ENCODE results near the gene CDC14A.

CDC14A gene

GRCh38 chr1:100543640-100544039, 191.3 kb downstream of the CDC14A start:
- DNase-seq = peak; percentile 31 to 42

GRCh38 chr1:100544791-100545190, 192.5 kb downstream of the CDC14A start:
- DNase-seq = no peak

GRCh38 chr1:100545855-100546254, 193.5 kb downstream of the CDC14A start:
- no peak for DNase-seq

- DNase-seq = no peak
These were observed 199.7 kb downstream of the CDC14A start for GRCh38 chr1:100552031-100552430.

- DNase-seq = no peak
These were observed 200.6 kb downstream of the CDC14A start for GRCh38 chr1:100552922-100553321.

GRCh38 chr1:100556181-100556580, 203.9 kb downstream of the CDC14A start:
- no peak for DNase-seq

- no peak for DNase-seq
These were observed 204.8 kb downstream of the CDC14A start for GRCh38 chr1:100556925-100557605.

GRCh38 chr1:100557606-100557953, 205.3 kb downstream of the CDC14A start:
- no peak for DNase-seq

- no peak for DNase-seq
These were observed 213.2 kb downstream of the CDC14A start for GRCh38 chr1:100565533-100565932.

GRCh38 chr1:100565937-100566699, 213.8 kb downstream of the CDC14A start:
- no peak for DNase-seq

- DNase-seq = no peak
These were observed 214.8 kb downstream of the CDC14A start for GRCh38 chr1:100567062-100567461.
